Measurements from ENCODE around the gene ZSCAN12. TPM values are rescaled to one million over a fixed set of nuclear protein-coding genes. Genes with fewer than 3 reads are reported as not detected.

ZSCAN12 gene
- total RNA-seq, 1 experiment from 2014 or later, result 1.6 TPM

GRCh38 chr6:28402197-28402596 lies 2.6 kb upstream of the ZSCAN12 start:
- Mint-ChIP-seq H3K36me3 (ENCODE audit: insufficient read depth, unreplicated experiment) (no peaks in the 10 kb centered on the region), H3K27ac (ENCODE audit: unreplicated experiment) (no peak overlapping the region), H3K4me1 (ENCODE audit: low read depth, unreplicated experiment) (no peaks in the 10 kb centered on the region), H3K27me3 (ENCODE audit: insufficient read depth, unreplicated experiment) (peaks cover 4% of the 10 kb centered on the region), H3K4me3 (ENCODE audit: unreplicated experiment) (no peak overlapping the region), H3K9me3 (ENCODE audit: unreplicated experiment) (no peaks in the 10 kb centered on the region)
- no TSS peak for BruUV-seq (replicated peaks)
- TF ChIP-seq, protein P1, sequence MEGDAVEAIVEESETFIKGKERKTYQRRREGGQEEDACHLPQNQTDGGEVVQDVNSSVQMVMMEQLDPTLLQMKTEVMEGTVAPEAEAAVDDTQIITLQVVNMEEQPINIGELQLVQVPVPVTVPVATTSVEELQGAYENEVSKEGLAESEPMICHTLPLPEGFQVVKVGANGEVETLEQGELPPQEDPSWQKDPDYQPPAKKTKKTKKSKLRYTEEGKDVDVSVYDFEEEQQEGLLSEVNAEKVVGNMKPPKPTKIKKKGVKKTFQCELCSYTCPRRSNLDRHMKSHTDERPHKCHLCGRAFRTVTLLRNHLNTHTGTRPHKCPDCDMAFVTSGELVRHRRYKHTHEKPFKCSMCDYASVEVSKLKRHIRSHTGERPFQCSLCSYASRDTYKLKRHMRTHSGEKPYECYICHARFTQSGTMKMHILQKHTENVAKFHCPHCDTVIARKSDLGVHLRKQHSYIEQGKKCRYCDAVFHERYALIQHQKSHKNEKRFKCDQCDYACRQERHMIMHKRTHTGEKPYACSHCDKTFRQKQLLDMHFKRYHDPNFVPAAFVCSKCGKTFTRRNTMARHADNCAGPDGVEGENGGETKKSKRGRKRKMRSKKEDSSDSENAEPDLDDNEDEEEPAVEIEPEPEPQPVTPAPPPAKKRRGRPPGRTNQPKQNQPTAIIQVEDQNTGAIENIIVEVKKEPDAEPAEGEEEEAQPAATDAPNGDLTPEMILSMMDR (IDR thresholded peaks at IDR 0.05; ENCODE audit: insufficient read depth in 1 of 2, low read depth in 1 of 2, low read length in 1 of 2, severe bottlenecking in 1 of 2, unreplicated experiment in 1 of 2), result no peak
- CTCF ChIA-PET, result no interaction called here
- intact Hi-C loops (cut with micrococcal nuclease; ENCODE audit: unreplicated experiment), result no loop called here
- H3K27me3 ChIP-seq (replicated peaks; ENCODE audit: control insufficient read depth, insufficient read depth, low read length), result no peaks in the 10 kb centered on the region
- POLR2A ChIA-PET, result interaction anchor here (0.9 kb wide), 1 partner anchor 509 kb away, joined by 3 read pairs; a partner anchor contains a TSS
- no peaks in the 10 kb centered on the region for H3K36me3 ChIP-seq (ENCODE audit: control insufficient read depth, insufficient read depth, low read length)
- H3K4me1 ChIP-seq, result no peaks in the 10 kb centered on the region
- DNase-seq, result no peak
- no peak overlapping the region for H3K4me3 ChIP-seq (ENCODE audit: low read depth, low read length)
- no peaks in the 10 kb centered on the region for H3K9me3 ChIP-seq

GRCh38 chr6:28401172-28401571 lies 1.6 kb upstream of the ZSCAN12 start:
- no peak overlapping the region for H3K4me3 Mint-ChIP-seq (ENCODE audit: unreplicated experiment)
- POLR2A ChIA-PET, result no interaction called here
- intact Hi-C loops (cut with micrococcal nuclease; ENCODE audit: unreplicated experiment), result no loop called here

DNA sequence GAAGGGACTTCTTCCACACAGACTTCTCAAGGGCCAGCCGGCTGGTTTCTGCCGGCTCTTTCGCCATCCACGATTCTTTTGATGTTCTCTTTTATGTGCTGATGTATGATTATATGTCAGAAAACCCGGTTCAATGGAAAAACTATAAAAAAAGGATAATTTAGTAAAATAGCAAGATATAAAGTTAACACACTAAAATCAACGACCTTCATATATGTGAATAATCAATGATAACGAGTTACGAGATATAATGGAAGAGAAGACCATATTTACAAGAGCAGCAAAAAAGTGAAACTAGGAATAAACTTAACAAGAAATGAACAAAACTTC lies 540 bp upstream of the ZSCAN12 start:
- TF ChIP-seq, protein P1 (IDR thresholded peaks at IDR 0.05; ENCODE audit: insufficient read depth in 1 of 2, low read depth in 1 of 2, low read length in 1 of 2, severe bottlenecking in 1 of 2, unreplicated experiment in 1 of 2), result no peak
- no peak for DNase-seq
- no peaks in the 10 kb centered on the region for H3K9me3 Mint-ChIP-seq (ENCODE audit: unreplicated experiment)
- H3K4me1 Mint-ChIP-seq (ENCODE audit: low read depth, unreplicated experiment), result no peaks in the 10 kb centered on the region
- intact Hi-C loops (cut with micrococcal nuclease; ENCODE audit: unreplicated experiment), result no loop called here
- no peaks in the 10 kb centered on the region for H3K4me1 ChIP-seq
- H3K4me3 ChIP-seq (ENCODE audit: low read depth, low read length), result no peak overlapping the region
- no peak overlapping the region for H3K4me3 Mint-ChIP-seq (ENCODE audit: unreplicated experiment)
- H3K27me3 ChIP-seq (replicated peaks; ENCODE audit: control insufficient read depth, insufficient read depth, low read length), result no peaks in the 10 kb centered on the region
- peaks cover 6% of the 10 kb centered on the region for H3K27me3 Mint-ChIP-seq (ENCODE audit: insufficient read depth, unreplicated experiment)
- CTCF ChIA-PET, result no interaction called here
- POLR2A ChIA-PET, result no interaction called here
- H3K36me3 Mint-ChIP-seq (ENCODE audit: insufficient read depth, unreplicated experiment), result no peaks in the 10 kb centered on the region
- no TSS peak for BruUV-seq (replicated peaks)
- H3K36me3 ChIP-seq (ENCODE audit: control insufficient read depth, insufficient read depth, low read length), result no peaks in the 10 kb centered on the region
- no peak overlapping the region for H3K27ac Mint-ChIP-seq (ENCODE audit: unreplicated experiment)
- H3K9me3 ChIP-seq, result no peaks in the 10 kb centered on the region

More at GRCh38 chr6:28401172-28401571, 1.6 kb upstream of the ZSCAN12 start:
- H3K36me3 Mint-ChIP-seq (ENCODE audit: insufficient read depth, unreplicated experiment), result no peaks in the 10 kb centered on the region
- H3K9me3 ChIP-seq, result no peaks in the 10 kb centered on the region
- no peaks in the 10 kb centered on the region for H3K9me3 Mint-ChIP-seq (ENCODE audit: unreplicated experiment)
- no peak overlapping the region for H3K4me3 ChIP-seq (ENCODE audit: low read depth, low read length)
- no peak overlapping the region for H3K27ac Mint-ChIP-seq (ENCODE audit: unreplicated experiment)
- no peaks in the 10 kb centered on the region for H3K27me3 ChIP-seq (replicated peaks; ENCODE audit: control insufficient read depth, insufficient read depth, low read length)
- peaks cover 4% of the 10 kb centered on the region for H3K27me3 Mint-ChIP-seq (ENCODE audit: insufficient read depth, unreplicated experiment)
- CTCF ChIA-PET, result no interaction called here
- no TSS peak for BruUV-seq (replicated peaks)
- no peaks in the 10 kb centered on the region for H3K36me3 ChIP-seq (ENCODE audit: control insufficient read depth, insufficient read depth, low read length)
- H3K4me1 ChIP-seq, result no peaks in the 10 kb centered on the region
- TF ChIP-seq, protein P1 (IDR thresholded peaks at IDR 0.05; ENCODE audit: insufficient read depth in 1 of 2, low read depth in 1 of 2, low read length in 1 of 2, severe bottlenecking in 1 of 2, unreplicated experiment in 1 of 2), result no peak
- H3K4me1 Mint-ChIP-seq (ENCODE audit: low read depth, unreplicated experiment), result no peaks in the 10 kb centered on the region
- no peak for DNase-seq

All from Caco-2 (cell line).